ENCODE data around the gene NOA1. TPM values are rescaled to one million over a fixed set of nuclear protein-coding genes. Genes with fewer than 3 reads are reported as not detected.

NOA1 gene
- total and polyA plus RNA-seq, 8 donors: 5.2 to 27.0 (median 14.7) TPM

- DNase-seq (no peak), FAIRE-seq (no peak), ATAC-seq (no peak)
- no peak overlapping the region for H3K27ac ChIP-seq
- peaks cover 0 to 6% (median 0%) of the 10 kb centered on the region in 3 donors for H3K36me3 ChIP-seq
- no peak for TF ChIP-seq CTCF (IDR thresholded peaks at IDR 0.05)
- H3K4me3 ChIP-seq: no peak overlapping the region
- 62 to 66% methylated on average over 3 of the region's 3 CpGs for WGBS, 2 donors
- intact Hi-C loops (cut with DNase I): loop anchor here in 2 of 3 donors (10.0 kb wide), 2 partner anchors 50 to 60 kb away; partner anchors contain the start of genes NOA1 (in 1 of the 2) and POLR2B (in 1 of the 2)
- peaks cover 10 to 21% (median 20%) of the 10 kb centered on the region in 3 donors for H3K4me1 ChIP-seq
- H3K9me3 ChIP-seq: no peaks in the 10 kb centered on the region
- H3K27me3 ChIP-seq: no peaks in the 10 kb centered on the region
These were observed 63.1 kb downstream of the NOA1 start for GRCh38 chr4:56914336-56914735.

Other genes starting within 250 kb of the NOA1 start
- gene SPINK2, start 155.9 kb downstream of the NOA1 start, total RNA-seq: under 1 TPM in 1 of 6 donors, not detected in 5; 0.49 TPM
- under 1 TPM in 1 of 2 donors, not detected in 1; 0.63 TPM for gene SPINK2, start 155.9 kb downstream of the NOA1 start, polyA plus RNA-seq
- gene REST, start 69.7 kb downstream of the NOA1 start, total RNA-seq: 10 to 100 TPM; 12.5 to 28.9 (median 16.0) TPM
- 1 to 10 TPM; 2.7 to 2.8 TPM for gene REST, start 69.7 kb downstream of the NOA1 start, polyA plus RNA-seq
- gene POLR2B, start 1.3 kb upstream of the NOA1 start, total RNA-seq: 10 to 100 TPM; 25.0 to 48.2 (median 36.5) TPM
- gene POLR2B, start 1.3 kb upstream of the NOA1 start, polyA plus RNA-seq: 10 to 100 TPM; 19.2 to 36.3 TPM
- 100 to 1,000 TPM in 3 of 6 donors, 10 to 100 TPM in 3; 49.4 to 324 (median 120) TPM for gene IGFBP7, start 132.8 kb upstream of the NOA1 start, total RNA-seq
- 100 to 1,000 TPM; 156 to 186 TPM for gene IGFBP7, start 132.8 kb upstream of the NOA1 start, polyA plus RNA-seq